GM12878 (cell line): ENCODE results near the gene CACNA1S. TPM values are rescaled to one million over a fixed set of nuclear protein-coding genes. Genes with fewer than 3 reads are reported as not detected.

Source experiments
- BHLHE40 ChIP-seq, 2 experiments: fragments of 450-650 bp in 1 of 2; IDR thresholded peaks; 2 replicates each; pipeline ENCODE4 v1.6.1; 2011 to 2017; ENCODE audit warnings: low read depth in 2 of 2, borderline replicate concordance in 1 of 2, improper control_type of control experiment in 1 of 2, low read length in 1 of 2, mild to moderate bottlenecking in 1 of 2
- CHD1 ChIP-seq: IDR thresholded peaks from 2 replicates; pipeline ENCODE4 v1.6.1; 2012; ENCODE audit warnings: low read depth, low read length, improper control_type of control experiment
- CHD2 ChIP-seq: IDR thresholded peaks from 2 replicates; pipeline ENCODE4 v1.6.1; 2011; ENCODE audit warnings: low read depth, low read length, improper control_type of control experiment, borderline replicate concordance
- FOXM1 ChIP-seq: IDR thresholded peaks from 2 replicates; pipeline ENCODE4 v1.6.1; 2012; ENCODE audit warnings: low read depth, mild to moderate bottlenecking, inconsistent platforms, low read length, moderate library complexity
- GATAD2B ChIP-seq: fragments of 450-650 bp; conservative IDR thresholded peaks from 2 replicates; pipeline ENCODE4 v1.6.1; 2017; ENCODE audit warnings: low read depth, mild to moderate bottlenecking, moderate library complexity
- HDGF ChIP-seq: fragments of 450-650 bp; IDR thresholded peaks from 2 replicates; pipeline ENCODE4 v1.6.1; 2016; ENCODE audit warnings: antibody characterized with exemption
- IKZF1 ChIP-seq: fragments of 450-650 bp; conservative IDR thresholded peaks from 2 replicates; pipeline ENCODE4 v1.6.1; 2017; ENCODE audit warnings: antibody characterized with exemption, mild to moderate bottlenecking
- IRF3 ChIP-seq: fragments of 450-650 bp; IDR thresholded peaks from 2 replicates; pipeline ENCODE4 v1.6.1; 2014; ENCODE audit warnings: mild to moderate bottlenecking
- MXI1 ChIP-seq: fragments of 150-350 bp; IDR thresholded peaks from 2 replicates; pipeline ENCODE4 v1.6.1; 2011; ENCODE audit warnings: low read depth, mild to moderate bottlenecking, inconsistent platforms, low read length, improper control_type of control experiment
- MYB ChIP-seq: fragments of 150-350 bp; IDR thresholded peaks from 2 replicates; pipeline ENCODE4 v1.6.1; 2014; ENCODE audit warnings: mild to moderate bottlenecking, low read depth, low read length, borderline replicate concordance
- NFYA ChIP-seq: IDR thresholded peaks from 2 replicates; pipeline ENCODE4 v1.6.1; 2011; ENCODE audit warnings: low read depth, mild to moderate bottlenecking, low read length, improper control_type of control experiment, borderline replicate concordance
- NFYB ChIP-seq: IDR thresholded peaks from 2 replicates; pipeline ENCODE4 v1.6.1; 2011; ENCODE audit warnings: low read depth, mild to moderate bottlenecking, low read length, improper control_type of control experiment, moderate library complexity; ENCODE audit not compliant: insufficient read depth
- PAX5 ChIP-seq: IDR thresholded peaks from 2 replicates; pipeline ENCODE4 v1.6.1; 2011; ENCODE audit warnings: low read depth, low read length, borderline replicate concordance
- POLR2AphosphoS2 ChIP-seq: IDR thresholded peaks from 2 replicates; pipeline ENCODE4 v1.6.1; 2011; ENCODE audit warnings: low read depth, mild to moderate bottlenecking, low read length, improper control_type of control experiment, moderate library complexity
- RB1 ChIP-seq: fragments of 450-650 bp; formaldehyde crosslinking; IDR thresholded peaks from 2 replicates; pipeline ENCODE4 v1.6.1; 2017; ENCODE audit warnings: mild to moderate bottlenecking, borderline replicate concordance
- RFX5 ChIP-seq: IDR thresholded peaks from 2 replicates; pipeline ENCODE4 v1.6.1; 2011; ENCODE audit warnings: low read depth, low read length, improper control_type of control experiment
- SMAD5 ChIP-seq: IDR thresholded peaks from 2 replicates; pipeline ENCODE4 v1.6.1; 2016; ENCODE audit warnings: antibody characterized with exemption, low read depth
- SMC3 ChIP-seq: IDR thresholded peaks from 2 replicates; pipeline ENCODE4 v1.6.1; 2011; ENCODE audit warnings: low read length, improper control_type of control experiment, borderline replicate concordance
- SPI1 ChIP-seq: IDR thresholded peaks from 2 replicates; pipeline ENCODE4 v1.6.1; 2011; ENCODE audit warnings: low read depth, mild to moderate bottlenecking, low read length, moderate library complexity, borderline replicate concordance; ENCODE audit not compliant: insufficient read depth
- SREBF2 ChIP-seq: IDR thresholded peaks from 2 replicates; pipeline ENCODE4 v1.6.1; 2012; ENCODE audit warnings: mild to moderate bottlenecking, low read length
- SUPT20H ChIP-seq: IDR thresholded peaks from 2 replicates; pipeline ENCODE4 v1.6.1; 2011; ENCODE audit warnings: low read depth, mild to moderate bottlenecking, low read length, moderate library complexity, borderline replicate concordance; ENCODE audit not compliant: control insufficient read depth
- TBL1XR1 ChIP-seq: IDR thresholded peaks from 2 replicates; pipeline ENCODE4 v1.6.1; 2012; ENCODE audit warnings: low read depth, low read length, improper control_type of control experiment
- USF1 ChIP-seq: IDR thresholded peaks from 2 replicates; pipeline ENCODE4 v1.6.1; 2011; ENCODE audit warnings: borderline replicate concordance, low read depth, mild to moderate bottlenecking, moderate library complexity, mixed read lengths, low read length; ENCODE audit not compliant: insufficient read depth; ENCODE audit errors: extremely low read length
- ZNF217 ChIP-seq: fragments of 450-650 bp; IDR thresholded peaks from 2 replicates; pipeline ENCODE4 v1.6.1; 2017; ENCODE audit warnings: antibody characterized with exemption, mild to moderate bottlenecking
- ZNF24 ChIP-seq: fragments of 450-650 bp; IDR thresholded peaks from 2 replicates; pipeline ENCODE4 v1.6.1; 2017; ENCODE audit warnings: antibody characterized with exemption, mild to moderate bottlenecking
- ZNF622 ChIP-seq: fragments of 450-650 bp; IDR thresholded peaks from 2 replicates; pipeline ENCODE4 v1.6.1; 2017; ENCODE audit warnings: mild to moderate bottlenecking, inconsistent platforms
- polyA plus RNA-seq, 11 experiments: library from polyadenylated mRNA; depleted of rRNA in 4 of 11; unstranded in 6 of 11; stranded (reverse) in 5 of 11; fragments of >200 nt; fragmentation: Nextera tagmentation in 4 of 11; fragmentation: Illumina TruSeq in 1 of 11; extraction: Ambion mirVana in 4 of 11; extraction: Trizol in 1 of 11; gene quantifications; 1 replicate in 1 of 11; 2 replicates in 10 of 11; pipeline versions ENCODE4 v1.2.1 to v1.2.3, GENCODE V29; 2011 to 2016; ENCODE audit warnings: inconsistent platforms in 2 of 11, missing spikeins in 2 of 11, low read depth in 1 of 11
- total RNA-seq, 4 experiments: library from RNA; depleted of rRNA in 3 of 4; stranded (reverse); fragments of >200 nt in 3 of 4; fragmentation: Illumina TruSeq in 1 of 4; extraction: Trizol in 1 of 4; gene quantifications; 2 replicates each; pipeline versions ENCODE4 v1.2.1 to v1.2.3, GENCODE V29; 2013 to 2021
- TF ChIP-seq, protein P1 (sequence below): fragments of 450-650 bp; IDR thresholded peaks from 2 replicates; pipeline ENCODE4 v1.6.1; 2016; ENCODE audit warnings: mild to moderate bottlenecking
- TF ChIP-seq, protein P2 (sequence below): fragments of 450-650 bp; conservative IDR thresholded peaks from 2 replicates; pipeline ENCODE4 v1.6.1; 2017; ENCODE audit warnings: mild to moderate bottlenecking, moderate library complexity

CACNA1S gene
- total and polyA plus RNA-seq, 10 of the 15 experiments (the other 5 are each of a cell fraction or from before 2014, with no cell fraction given) = under 0.01 to 0.04 (median 0.02) TPM; not detected in 6

DNA sequence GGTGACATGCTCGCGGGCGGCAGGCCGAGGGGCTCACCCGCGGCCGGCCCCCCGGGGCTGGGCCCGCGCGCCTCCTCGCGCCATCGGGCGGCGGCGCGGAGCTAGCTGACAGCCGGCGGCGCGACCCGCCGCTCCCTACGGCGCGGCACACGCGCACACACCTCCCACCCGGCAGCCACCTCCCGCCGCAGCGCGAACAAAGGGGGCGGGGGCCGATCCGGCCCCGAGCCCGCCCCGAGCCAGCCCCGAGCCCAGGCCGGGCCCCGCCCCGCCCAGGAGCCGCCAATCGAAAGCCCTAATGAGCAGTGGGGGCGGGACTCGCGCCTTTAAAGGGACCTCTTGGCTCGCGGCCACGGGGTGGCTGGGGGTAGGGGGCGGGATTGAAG, 88.7 kb downstream of the CACNA1S start, which contains the start of gene KIF21B (continued):
- TF ChIP-seq NFYA (no peak), PAX5 (no peak), MYB (no peak), NFYB (peak; percentile 26; the same call in 1 of the 2 replicates), SMC3 (no peak), IKZF1 (0 out of 2 replicates have a peak, but pooled peaks have one; percentile 32), SUPT20H (no peak), RFX5 (no peak), CHD1 (no peak), POLR2AphosphoS2 (no peak), IRF3 (no peak), SMAD5 (no peak), SPI1 (no peak), FOXM1 (no peak), ZNF217 (no peak), MXI1 (peak; percentile 85), SREBF2 (no peak), USF1 (no peak), GATAD2B (0 out of 2 replicates have a peak, but pooled peaks have one; percentile 4), ZNF24 (no peak), RB1 (no peak), CHD2 (peak; percentile 52; the same call in 1 of the 2 replicates), ZNF622 (no peak), TBL1XR1 (no peak), BHLHE40 (IDR thresholded peaks at IDR 0.05; ENCODE audit: borderline replicate concordance in 1 of 2, low read depth in 2 of 2, low read length in 1 of 2) (peak; percentile 48 to 85; a peak in 3 of 4 replicates), HDGF (no peak)
- TF ChIP-seq, protein P1, sequence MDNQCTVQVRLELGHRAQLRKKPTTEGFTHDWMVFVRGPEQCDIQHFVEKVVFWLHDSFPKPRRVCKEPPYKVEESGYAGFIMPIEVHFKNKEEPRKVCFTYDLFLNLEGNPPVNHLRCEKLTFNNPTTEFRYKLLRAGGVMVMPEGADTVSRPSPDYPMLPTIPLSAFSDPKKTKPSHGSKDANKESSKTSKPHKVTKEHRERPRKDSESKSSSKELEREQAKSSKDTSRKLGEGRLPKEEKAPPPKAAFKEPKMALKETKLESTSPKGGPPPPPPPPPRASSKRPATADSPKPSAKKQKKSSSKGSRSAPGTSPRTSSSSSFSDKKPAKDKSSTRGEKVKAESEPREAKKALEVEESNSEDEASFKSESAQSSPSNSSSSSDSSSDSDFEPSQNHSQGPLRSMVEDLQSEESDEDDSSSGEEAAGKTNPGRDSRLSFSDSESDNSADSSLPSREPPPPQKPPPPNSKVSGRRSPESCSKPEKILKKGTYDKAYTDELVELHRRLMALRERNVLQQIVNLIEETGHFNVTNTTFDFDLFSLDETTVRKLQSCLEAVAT = no peak
- TF ChIP-seq, protein P2, sequence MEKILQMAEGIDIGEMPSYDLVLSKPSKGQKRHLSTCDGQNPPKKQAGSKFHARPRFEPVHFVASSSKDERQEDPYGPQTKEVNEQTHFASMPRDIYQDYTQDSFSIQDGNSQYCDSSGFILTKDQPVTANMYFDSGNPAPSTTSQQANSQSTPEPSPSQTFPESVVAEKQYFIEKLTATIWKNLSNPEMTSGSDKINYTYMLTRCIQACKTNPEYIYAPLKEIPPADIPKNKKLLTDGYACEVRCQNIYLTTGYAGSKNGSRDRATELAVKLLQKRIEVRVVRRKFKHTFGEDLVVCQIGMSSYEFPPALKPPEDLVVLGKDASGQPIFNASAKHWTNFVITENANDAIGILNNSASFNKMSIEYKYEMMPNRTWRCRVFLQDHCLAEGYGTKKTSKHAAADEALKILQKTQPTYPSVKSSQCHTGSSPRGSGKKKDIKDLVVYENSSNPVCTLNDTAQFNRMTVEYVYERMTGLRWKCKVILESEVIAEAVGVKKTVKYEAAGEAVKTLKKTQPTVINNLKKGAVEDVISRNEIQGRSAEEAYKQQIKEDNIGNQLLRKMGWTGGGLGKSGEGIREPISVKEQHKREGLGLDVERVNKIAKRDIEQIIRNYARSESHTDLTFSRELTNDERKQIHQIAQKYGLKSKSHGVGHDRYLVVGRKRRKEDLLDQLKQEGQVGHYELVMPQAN = peak; percentile 33; the same call in 1 of the 2 replicates
